HFFc6 (cell line): ENCODE data around the gene EEIG2. TPM values are rescaled to one million over a fixed set of nuclear protein-coding genes. Genes with fewer than 3 reads are reported as not detected.

Experiments
- DNase-seq: peaks from one replicate; pipeline ENCODE4 v3.0.0-alpha.2; 2018
- H3K27ac Mint-ChIP-seq: 2 replicates; pipeline ENCODE4 v1.8.0; 2020; ENCODE audit warnings: mild to moderate bottlenecking, mixed read lengths
- H3K27me3 Mint-ChIP-seq: 2 replicates; pipeline ENCODE4 v1.8.0; 2021; ENCODE audit warnings: mild to moderate bottlenecking, moderate library complexity, mixed read lengths; ENCODE audit not compliant: insufficient read depth
- H3K36me3 Mint-ChIP-seq: 2 replicates; pipeline ENCODE4 v1.8.0; 2021; ENCODE audit warnings: low read depth, mixed read lengths
- H3K4me1 Mint-ChIP-seq: 2 replicates; pipeline ENCODE4 v1.8.0; 2020; ENCODE audit warnings: low read depth, mixed read lengths
- H3K4me3 Mint-ChIP-seq: 2 replicates; pipeline ENCODE4 v1.8.0; 2020; ENCODE audit warnings: mild to moderate bottlenecking, moderate library complexity, mixed read lengths
- H3K9me3 Mint-ChIP-seq: 2 replicates; pipeline ENCODE4 v1.8.0; 2020; ENCODE audit warnings: mild to moderate bottlenecking, mixed read lengths
- total RNA-seq, 6 experiments: library from RNA; stranded (reverse); fragmentation: NEBNext Ultra II Directional; extraction: Animal tissue kit (Norgen Biotek cat#: 25700); gene quantifications; 2 replicates in 1 of 6; 3 replicates in 5 of 6; pipeline ENCODE4 v1.2.3, GENCODE V29; 2021
- TF ChIP-seq, protein P1 (sequence below): fragments of 200-600 bp; sonication (generic); IDR thresholded peaks from 2 replicates; pipeline ENCODE4 v1.5.0; 2021; ENCODE audit warnings: antibody characterized with exemption, mild to moderate bottlenecking

The EEIG2 gene
- total RNA-seq, 6 experiments from 2014 or later = 3.3 to 5.2 (median 4.5) TPM

- peaks cover 9% of the 10 kb centered on the region for H3K4me1 Mint-ChIP-seq
- no peaks in the 10 kb centered on the region for H3K27me3 Mint-ChIP-seq
- no peak for DNase-seq
- H3K27ac Mint-ChIP-seq = no peak overlapping the region
- no peaks in the 10 kb centered on the region for H3K36me3 Mint-ChIP-seq
- no peak overlapping the region for H3K4me3 Mint-ChIP-seq
- TF ChIP-seq, protein P1, sequence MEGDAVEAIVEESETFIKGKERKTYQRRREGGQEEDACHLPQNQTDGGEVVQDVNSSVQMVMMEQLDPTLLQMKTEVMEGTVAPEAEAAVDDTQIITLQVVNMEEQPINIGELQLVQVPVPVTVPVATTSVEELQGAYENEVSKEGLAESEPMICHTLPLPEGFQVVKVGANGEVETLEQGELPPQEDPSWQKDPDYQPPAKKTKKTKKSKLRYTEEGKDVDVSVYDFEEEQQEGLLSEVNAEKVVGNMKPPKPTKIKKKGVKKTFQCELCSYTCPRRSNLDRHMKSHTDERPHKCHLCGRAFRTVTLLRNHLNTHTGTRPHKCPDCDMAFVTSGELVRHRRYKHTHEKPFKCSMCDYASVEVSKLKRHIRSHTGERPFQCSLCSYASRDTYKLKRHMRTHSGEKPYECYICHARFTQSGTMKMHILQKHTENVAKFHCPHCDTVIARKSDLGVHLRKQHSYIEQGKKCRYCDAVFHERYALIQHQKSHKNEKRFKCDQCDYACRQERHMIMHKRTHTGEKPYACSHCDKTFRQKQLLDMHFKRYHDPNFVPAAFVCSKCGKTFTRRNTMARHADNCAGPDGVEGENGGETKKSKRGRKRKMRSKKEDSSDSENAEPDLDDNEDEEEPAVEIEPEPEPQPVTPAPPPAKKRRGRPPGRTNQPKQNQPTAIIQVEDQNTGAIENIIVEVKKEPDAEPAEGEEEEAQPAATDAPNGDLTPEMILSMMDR = no peak
- H3K9me3 Mint-ChIP-seq = peaks cover 4% of the 10 kb centered on the region; the same call in 1 of the 2 replicates
These were observed 14.1 kb downstream of the EEIG2 start for GRCh38 chr1:108574008-108574407.

- DNase-seq = no peak
- no peak overlapping the region for H3K4me3 Mint-ChIP-seq
- TF ChIP-seq, protein P1 = no peak
- H3K4me1 Mint-ChIP-seq = peaks cover 9% of the 10 kb centered on the region
- H3K27me3 Mint-ChIP-seq = no peaks in the 10 kb centered on the region
- peak overlapping the region; percentile 52; the same call in 1 of the 2 replicates for H3K27ac Mint-ChIP-seq
- H3K36me3 Mint-ChIP-seq = peaks cover 4% of the 10 kb centered on the region
- H3K9me3 Mint-ChIP-seq = peaks cover 9% of the 10 kb centered on the region; the same call in 1 of the 2 replicates
These were observed 15.5 kb downstream of the EEIG2 start for GRCh38 chr1:108575375-108575774.

DNA sequence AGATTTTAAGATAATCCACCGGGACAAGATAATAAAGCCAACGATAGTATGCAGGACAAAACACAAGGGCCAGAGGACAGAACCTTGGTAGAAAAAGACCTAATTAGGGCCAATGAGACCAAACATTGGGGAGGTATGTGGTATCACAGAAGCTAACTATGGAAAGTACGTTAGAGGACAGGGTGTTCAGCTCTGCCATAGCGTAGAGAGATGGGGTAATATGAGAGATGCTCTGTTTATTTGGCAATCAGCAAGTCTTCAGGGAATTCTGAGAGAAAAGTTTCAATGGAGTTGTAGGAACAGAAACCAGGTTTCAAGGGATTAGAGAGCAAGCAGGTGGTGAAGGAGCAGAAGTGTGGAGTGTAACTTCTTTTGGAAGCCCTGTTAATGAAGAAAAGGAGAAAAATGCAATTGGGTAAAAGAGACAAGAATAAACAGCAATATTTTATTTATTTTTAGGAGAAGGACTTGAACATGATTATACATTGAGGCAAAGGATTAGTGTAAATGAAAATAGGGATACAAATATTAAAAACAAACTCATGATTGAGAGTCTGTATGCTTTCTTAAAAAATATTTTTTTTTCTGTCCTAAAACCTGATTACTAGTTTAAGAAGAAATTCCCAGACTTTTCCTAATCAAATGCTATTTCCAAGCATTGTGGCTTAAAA lies 24.0 kb downstream of the EEIG2 start:
- Mint-ChIP-seq H3K4me1 (peaks cover 34% of the 10 kb centered on the region), H3K27ac (no peak overlapping the region), H3K4me3 (no peak overlapping the region), H3K9me3 (peaks cover 16% of the 10 kb centered on the region), H3K27me3 (0 out of 2 replicates have a peak, but pooled peaks cover 2% of the 10 kb centered on the region), H3K36me3 (peaks cover 17% of the 10 kb centered on the region)
- DNase-seq = no peak
- TF ChIP-seq, protein P1 = no peak

DNA sequence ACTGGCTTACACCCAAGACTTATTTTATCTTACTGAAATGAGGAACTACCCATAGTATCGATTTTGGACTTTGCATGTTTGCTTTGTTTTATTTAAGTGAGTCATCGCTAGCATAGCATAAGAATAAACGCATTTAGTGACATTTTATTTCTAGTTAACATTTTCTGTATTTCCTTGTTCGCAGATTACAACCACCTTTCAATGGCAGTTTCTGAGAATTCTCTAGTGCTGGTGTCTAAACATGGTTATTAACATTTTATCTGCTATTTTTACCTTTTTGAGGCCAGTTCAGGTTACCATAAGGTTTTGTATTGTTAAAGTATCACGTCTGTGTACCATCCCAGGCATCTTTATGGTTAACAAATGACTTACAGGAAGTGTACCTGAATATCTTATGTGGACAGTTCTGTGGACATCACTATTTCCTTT lies 24.5 kb downstream of the EEIG2 start:
- TF ChIP-seq, protein P1 = no peak
- H3K36me3 Mint-ChIP-seq = peaks cover 22% of the 10 kb centered on the region
- peaks cover 37% of the 10 kb centered on the region for H3K4me1 Mint-ChIP-seq
- H3K27ac Mint-ChIP-seq = no peak overlapping the region
- H3K27me3 Mint-ChIP-seq = peaks cover 2% of the 10 kb centered on the region
- peaks cover 16% of the 10 kb centered on the region for H3K9me3 Mint-ChIP-seq
- no peak for DNase-seq
- H3K4me3 Mint-ChIP-seq = no peak overlapping the region

DNA sequence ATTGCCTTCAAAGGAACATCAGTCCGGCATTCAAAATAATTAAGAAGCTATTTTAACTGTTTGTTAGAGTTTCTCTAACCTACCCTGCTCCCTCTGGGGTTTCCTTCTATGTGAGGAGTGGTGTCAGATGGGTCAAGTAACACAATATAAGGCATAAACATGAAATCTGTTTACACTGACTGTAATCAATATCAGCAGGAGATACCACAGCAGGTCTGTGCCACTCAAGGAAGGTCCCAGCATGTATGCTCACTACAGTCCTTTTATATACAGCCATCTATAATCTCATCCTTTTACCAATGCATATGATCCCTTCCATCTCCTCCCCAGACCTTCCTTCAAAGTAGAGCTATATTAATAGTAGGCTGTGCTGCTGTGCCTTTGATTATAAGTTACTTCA lies 25.4 kb downstream of the EEIG2 start:
- TF ChIP-seq, protein P1 = no peak
- H3K9me3 Mint-ChIP-seq = peaks cover 11% of the 10 kb centered on the region
- H3K4me3 Mint-ChIP-seq = no peak overlapping the region
- H3K27me3 Mint-ChIP-seq = peaks cover 4% of the 10 kb centered on the region
- peaks cover 43% of the 10 kb centered on the region for H3K4me1 Mint-ChIP-seq
- no peak for DNase-seq
- peaks cover 20% of the 10 kb centered on the region for H3K36me3 Mint-ChIP-seq
- no peak overlapping the region for H3K27ac Mint-ChIP-seq
